HG02973 (cell line): ENCODE results near the gene MRPL44.
"Not testable (repeated sequence)": the region's sequence is repeated elsewhere in the genome, so short reads cannot be mapped to it uniquely, and the experiment has no call there.

Experiments used
- ATAC-seq: cut with Tn5 transposase; IDR thresholded peaks from one replicate; pipeline ENCODE4 v1.9.1; 2021; ENCODE audit warnings: moderate library complexity; ENCODE audit not compliant: unreplicated experiment

Gene MRPL44

GRCh38 chr2:224000662-224001061 lies 43.4 kb downstream of the MRPL44 start:
- ATAC-seq = not testable (repeated sequence)

GRCh38 chr2:224004105-224004695 lies 46.9 kb downstream of the MRPL44 start:
- ATAC-seq = no peak

- ATAC-seq = no peak
Observed at GRCh38 chr2:224008702-224009261, 51.5 kb downstream of the MRPL44 start.

GRCh38 chr2:224009605-224010315 lies 52.5 kb downstream of the MRPL44 start:
- ATAC-seq = no peak

GRCh38 chr2:224011837-224012236 lies 54.6 kb downstream of the MRPL44 start:
- no peak for ATAC-seq

DNA sequence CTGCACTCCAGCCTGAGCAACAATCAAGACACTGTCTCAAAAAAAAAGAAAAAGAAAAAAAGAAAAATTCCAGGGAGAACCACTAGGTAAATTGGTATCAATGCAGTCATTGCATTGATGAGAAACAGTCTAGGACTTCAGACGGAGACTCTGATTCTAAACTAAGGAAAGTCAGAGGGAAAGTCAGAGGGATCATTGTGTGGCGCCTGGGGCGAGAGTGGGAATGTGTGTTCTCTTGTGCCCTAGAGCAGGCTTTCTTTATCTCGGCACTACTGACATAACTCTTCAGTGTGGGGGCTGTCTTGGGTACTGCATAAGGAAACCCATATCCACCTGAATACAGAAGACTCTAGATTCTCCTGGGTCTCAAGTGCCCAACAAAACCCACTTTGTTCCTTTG lies 57.1 kb downstream of the MRPL44 start:
- no peak for ATAC-seq

DNA sequence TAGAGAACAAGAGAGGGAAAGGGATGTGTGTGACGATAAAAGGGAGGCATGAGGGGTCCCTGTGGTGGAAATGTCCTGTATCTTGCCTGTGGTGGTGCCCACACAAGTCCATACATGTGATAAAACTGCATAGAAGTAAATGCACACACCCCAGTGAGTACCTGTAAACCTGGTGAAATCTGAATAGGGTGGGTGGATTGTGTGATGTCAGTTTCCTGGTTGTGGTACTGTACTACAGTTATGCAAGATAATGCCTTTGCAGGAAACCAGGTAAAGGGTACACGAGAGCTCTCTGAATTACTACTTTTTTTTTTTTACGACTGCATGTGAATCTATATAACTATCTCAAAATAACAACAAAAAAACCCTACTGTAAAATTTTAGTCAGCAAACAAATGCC lies 59.7 kb downstream of the MRPL44 start:
- no peak for ATAC-seq
